ENCODE data around the gene FAAH2. TPM values are rescaled to one million over a fixed set of nuclear protein-coding genes. Genes with fewer than 3 reads are reported as not detected.

The FAAH2 gene, protein sequence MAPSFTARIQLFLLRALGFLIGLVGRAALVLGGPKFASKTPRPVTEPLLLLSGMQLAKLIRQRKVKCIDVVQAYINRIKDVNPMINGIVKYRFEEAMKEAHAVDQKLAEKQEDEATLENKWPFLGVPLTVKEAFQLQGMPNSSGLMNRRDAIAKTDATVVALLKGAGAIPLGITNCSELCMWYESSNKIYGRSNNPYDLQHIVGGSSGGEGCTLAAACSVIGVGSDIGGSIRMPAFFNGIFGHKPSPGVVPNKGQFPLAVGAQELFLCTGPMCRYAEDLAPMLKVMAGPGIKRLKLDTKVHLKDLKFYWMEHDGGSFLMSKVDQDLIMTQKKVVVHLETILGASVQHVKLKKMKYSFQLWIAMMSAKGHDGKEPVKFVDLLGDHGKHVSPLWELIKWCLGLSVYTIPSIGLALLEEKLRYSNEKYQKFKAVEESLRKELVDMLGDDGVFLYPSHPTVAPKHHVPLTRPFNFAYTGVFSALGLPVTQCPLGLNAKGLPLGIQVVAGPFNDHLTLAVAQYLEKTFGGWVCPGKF
- 0.25 TPM in 1 of 5 replicates, not detected in the others for total RNA-seq (2022; extraction: Qiagen RNA extraction; ENCODE audit: low read depth)

GRCh38 chrX:57286507-57287251 is at the start of gene FAAH2:
Gene FAAH2 (plus strand): TSS chrX:57286706. CDS start chrX:57286826, 120 bp downstream.

Other genes with a start within 250 kb of the FAAH2 start
- 7.7 to 11.1 TPM (median 10.4 TPM) in 5 replicates for gene SPIN2B, start 165.2 kb upstream of the FAAH2 start, total RNA-seq (2022; extraction: Qiagen RNA extraction; ENCODE audit: low read depth)
- gene SPIN2A, start 149.3 kb upstream of the FAAH2 start, total RNA-seq (2022; extraction: Qiagen RNA extraction; ENCODE audit: low read depth): 0.08 to 0.15 TPM (median 0.14 TPM) in 3 of 5 replicates, not detected in the others

Data from A549 treated with RU486 at 1 μM for 4 hours (cell line).